Breast epithelium (tissue), 3 donors: ENCODE data around the gene ARHGAP45.

ENCODE experiments used
- CTCF ChIP-seq, 3 donors: fragments of 450-650 bp; IDR thresholded peaks; one replicate each; pipeline ENCODE4 v1.5.1; 2016 to 2017; ENCODE audit warnings: antibody characterized with exemption in 3 of 3, mild to moderate bottlenecking in 3 of 3, moderate library complexity in 3 of 3
- POLR2A ChIP-seq: fragments of 450-650 bp; IDR thresholded peaks from one replicate; pipeline ENCODE4 v1.6.1; 2016; ENCODE audit warnings: antibody characterized with exemption, mild to moderate bottlenecking, moderate library complexity

- no peak for TF ChIP-seq POLR2A
- no peak for TF ChIP-seq CTCF (IDR thresholded peaks at IDR 0.05)
Observed at GRCh38 chr19:1125601-1126467, 58.9 kb downstream of the ARHGAP45 start.
